Mononuclear cell (primary cell): Measurements from ENCODE around the gene PIP5K1B. TPM values are rescaled to one million over a fixed set of nuclear protein-coding genes. Genes with fewer than 3 reads are reported as not detected.

Experiments
- H3K27me3 ChIP-seq: 2 replicates; pipeline ENCODE4 v1.6.0; 2011; ENCODE audit warnings: low read length, control low read depth; ENCODE audit not compliant: insufficient read depth
- H3K4me1 ChIP-seq: 2 replicates; pipeline ENCODE4 v1.5.1; 2011; ENCODE audit warnings: mild to moderate bottlenecking, low read length, control low read depth; ENCODE audit not compliant: insufficient read depth
- H3K4me3 ChIP-seq: 2 replicates; pipeline ENCODE4 v1.5.1; 2011; ENCODE audit warnings: mild to moderate bottlenecking, low read length, moderate library complexity
- H3K9me3 ChIP-seq: 2 replicates; pipeline ENCODE4 v1.5.1; 2011; ENCODE audit warnings: low read depth, mild to moderate bottlenecking, control low read depth, low read length
- total RNA-seq: library from RNA; depleted of rRNA; stranded (reverse); fragments of >200 nt; gene quantifications from one replicate; pipeline ENCODE4 v1.2.3, GENCODE V29; 2012

Gene PIP5K1B
- total RNA-seq, 1 donor, result 1.5 TPM

DNA sequence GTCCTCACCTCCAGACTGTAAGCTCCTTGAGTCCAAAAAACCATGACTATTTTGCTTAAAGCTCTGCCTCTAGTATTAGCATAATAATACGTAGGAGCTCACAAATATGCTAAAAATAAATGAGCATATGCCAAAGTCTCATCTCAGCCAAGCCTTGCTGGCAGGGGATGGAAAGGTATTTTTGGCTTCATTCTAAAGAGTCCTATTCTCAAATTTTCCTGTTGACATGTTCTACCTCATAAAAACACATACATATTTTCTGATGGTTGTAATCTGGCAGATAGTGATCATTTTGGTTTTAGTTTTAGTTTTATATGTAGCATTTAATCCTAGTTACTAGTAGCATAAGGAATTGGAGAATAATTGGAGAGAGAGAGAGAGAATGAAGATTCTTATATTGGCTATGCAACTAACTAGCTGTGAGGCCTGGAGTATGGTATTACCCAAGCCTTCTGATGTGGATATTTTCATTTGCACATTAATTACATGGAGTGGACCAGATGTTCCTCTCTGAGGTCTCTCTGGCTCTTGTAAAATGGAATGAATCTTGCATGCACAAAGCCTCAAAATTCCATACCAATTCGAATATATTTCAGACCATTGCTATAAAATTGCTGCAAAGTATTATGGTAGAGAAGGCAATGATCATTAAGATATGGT is 55.8 kb downstream of the PIP5K1B start:
- Histone ChIP-seq H3K4me1 (peaks cover 3% of the 10 kb centered on the region), H3K4me3 (no peak overlapping the region), H3K9me3 (peaks cover 13% of the 10 kb centered on the region), H3K27me3 (no peaks in the 10 kb centered on the region)

- Histone ChIP-seq H3K9me3 (peaks cover 13% of the 10 kb centered on the region), H3K27me3 (no peaks in the 10 kb centered on the region)
Measured at GRCh38 chr9:68762570-68762969, 57.5 kb downstream of the PIP5K1B start.

GRCh38 chr9:68763104-68763503 is 58.1 kb downstream of the PIP5K1B start:
- peaks cover 3% of the 10 kb centered on the region for H3K4me1 ChIP-seq
- peaks cover 10% of the 10 kb centered on the region for H3K9me3 ChIP-seq
- H3K27me3 ChIP-seq, result no peaks in the 10 kb centered on the region
- H3K4me3 ChIP-seq, result no peak overlapping the region

More at GRCh38 chr9:68762570-68762969, 57.5 kb downstream of the PIP5K1B start:
- no peak overlapping the region for H3K4me3 ChIP-seq
- H3K4me1 ChIP-seq, result peaks cover 3% of the 10 kb centered on the region

GRCh38 chr9:68768619-68769018 is 63.6 kb downstream of the PIP5K1B start:
- Histone ChIP-seq H3K27me3 (no peaks in the 10 kb centered on the region), H3K4me1 (no peaks in the 10 kb centered on the region), H3K4me3 (no peak overlapping the region), H3K9me3 (no peaks in the 10 kb centered on the region)

- Histone ChIP-seq H3K4me1 (no peaks in the 10 kb centered on the region), H3K4me3 (no peak overlapping the region), H3K9me3 (no peaks in the 10 kb centered on the region), H3K27me3 (no peaks in the 10 kb centered on the region)
Measured at GRCh38 chr9:68769852-68770251, 64.8 kb downstream of the PIP5K1B start.

GRCh38 chr9:68771376-68771775 is 66.3 kb downstream of the PIP5K1B start:
- H3K9me3 ChIP-seq, result no peaks in the 10 kb centered on the region
- H3K4me1 ChIP-seq, result no peaks in the 10 kb centered on the region
- H3K4me3 ChIP-seq, result no peak overlapping the region
- no peaks in the 10 kb centered on the region for H3K27me3 ChIP-seq

- H3K4me1 ChIP-seq, result peaks cover 6% of the 10 kb centered on the region
- no peak overlapping the region for H3K4me3 ChIP-seq
- H3K27me3 ChIP-seq, result no peaks in the 10 kb centered on the region
- no peaks in the 10 kb centered on the region for H3K9me3 ChIP-seq
Measured at GRCh38 chr9:68775003-68775730, 70.1 kb downstream of the PIP5K1B start.

DNA sequence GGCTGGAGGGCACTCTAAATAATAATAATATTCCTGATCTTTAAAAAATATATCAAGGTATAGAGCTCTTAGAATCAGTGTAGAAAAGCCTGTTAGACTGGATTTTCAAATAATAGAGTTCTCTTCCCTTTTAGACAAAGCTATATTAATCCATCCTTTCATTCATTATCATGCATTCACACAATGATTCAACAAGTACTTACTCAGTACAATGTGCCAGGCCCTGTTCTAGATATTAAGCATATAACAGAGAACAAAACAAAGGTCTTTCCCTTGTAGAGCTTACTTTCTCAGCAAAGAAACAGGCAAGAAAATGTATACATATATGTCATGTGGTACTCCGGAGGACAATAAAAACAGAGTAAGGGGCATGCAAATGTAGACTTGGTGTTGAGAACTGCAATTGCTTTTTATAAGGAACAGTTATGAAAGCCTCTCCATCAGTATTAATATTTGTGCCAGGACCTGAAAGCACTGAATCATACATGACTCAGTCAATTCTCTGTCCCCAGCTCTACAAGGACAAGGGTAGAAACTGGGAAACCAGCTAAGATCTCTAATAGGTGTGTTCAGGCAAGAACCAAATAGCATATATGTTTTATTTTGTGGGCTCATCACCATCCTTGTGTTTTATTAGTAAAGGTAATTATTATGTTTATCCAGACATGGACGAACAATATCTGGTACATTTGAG is 72.2 kb downstream of the PIP5K1B start:
- Histone ChIP-seq H3K4me3 (no peak overlapping the region), H3K4me1 (peaks cover 19% of the 10 kb centered on the region), H3K27me3 (no peaks in the 10 kb centered on the region)

GRCh38 chr9:68778635-68779034 is 73.6 kb downstream of the PIP5K1B start:
- Histone ChIP-seq H3K27me3 (no peaks in the 10 kb centered on the region), H3K4me3 (no peak overlapping the region), H3K9me3 (no peaks in the 10 kb centered on the region), H3K4me1 (peaks cover 30% of the 10 kb centered on the region)

More for the DNA sequence above, 72.2 kb downstream of the PIP5K1B start:
- no peaks in the 10 kb centered on the region for H3K9me3 ChIP-seq

GRCh38 chr9:68779558-68780379 is 74.7 kb downstream of the PIP5K1B start:
- no peaks in the 10 kb centered on the region for H3K9me3 ChIP-seq
- no peaks in the 10 kb centered on the region for H3K27me3 ChIP-seq
- peak overlapping the region; percentile 59 for H3K4me3 ChIP-seq
- H3K4me1 ChIP-seq, result peaks cover 37% of the 10 kb centered on the region

DNA sequence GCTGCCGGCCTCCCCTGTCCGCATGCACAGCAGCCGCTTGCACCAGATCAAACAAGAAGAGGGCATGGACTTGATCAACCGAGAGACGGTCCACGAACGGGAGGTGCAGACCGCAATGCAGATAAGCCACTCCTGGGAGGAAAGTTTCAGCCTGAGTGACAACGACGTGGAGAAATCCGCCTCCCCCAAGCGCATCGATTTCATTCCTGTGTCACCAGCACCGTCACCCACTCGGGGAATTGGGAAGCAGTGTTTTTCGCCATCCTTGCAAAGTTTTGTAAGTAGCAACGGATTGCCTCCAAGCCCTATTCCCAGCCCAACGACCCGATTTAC is 75.3 kb downstream of the PIP5K1B start:
- Histone ChIP-seq H3K4me3 (peak overlapping the region; percentile 59), H3K9me3 (no peaks in the 10 kb centered on the region), H3K4me1 (peaks cover 43% of the 10 kb centered on the region)

DNA sequence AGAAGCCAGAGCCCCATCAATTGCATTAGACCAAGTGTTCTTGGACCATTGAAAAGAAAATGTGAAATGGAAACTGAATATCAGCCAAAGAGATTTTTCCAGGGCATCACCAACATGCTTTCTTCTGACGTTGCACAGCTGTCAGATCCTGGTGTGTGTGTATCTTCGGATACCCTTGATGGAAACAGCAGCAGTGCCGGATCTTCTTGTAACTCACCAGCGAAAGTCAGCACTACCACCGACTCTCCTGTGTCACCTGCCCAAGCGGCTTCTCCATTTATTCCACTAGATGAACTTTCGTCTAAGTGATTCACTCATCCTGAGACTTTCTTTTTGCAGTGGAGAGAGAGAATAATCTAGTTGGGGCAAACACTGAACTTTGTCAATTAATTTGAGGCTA is 75.7 kb downstream of the PIP5K1B start:
- no peaks in the 10 kb centered on the region for H3K9me3 ChIP-seq
- peak overlapping the region; percentile 59 for H3K4me3 ChIP-seq
- H3K27me3 ChIP-seq, result no peaks in the 10 kb centered on the region
- peaks cover 43% of the 10 kb centered on the region for H3K4me1 ChIP-seq

More for the DNA sequence above, 75.3 kb downstream of the PIP5K1B start:
- H3K27me3 ChIP-seq, result no peaks in the 10 kb centered on the region

- no peaks in the 10 kb centered on the region for H3K9me3 ChIP-seq
- H3K27me3 ChIP-seq, result no peaks in the 10 kb centered on the region
- no peak overlapping the region for H3K4me3 ChIP-seq
- peaks cover 43% of the 10 kb centered on the region for H3K4me1 ChIP-seq
Measured at GRCh38 chr9:68781928-68782327, 76.9 kb downstream of the PIP5K1B start.

DNA sequence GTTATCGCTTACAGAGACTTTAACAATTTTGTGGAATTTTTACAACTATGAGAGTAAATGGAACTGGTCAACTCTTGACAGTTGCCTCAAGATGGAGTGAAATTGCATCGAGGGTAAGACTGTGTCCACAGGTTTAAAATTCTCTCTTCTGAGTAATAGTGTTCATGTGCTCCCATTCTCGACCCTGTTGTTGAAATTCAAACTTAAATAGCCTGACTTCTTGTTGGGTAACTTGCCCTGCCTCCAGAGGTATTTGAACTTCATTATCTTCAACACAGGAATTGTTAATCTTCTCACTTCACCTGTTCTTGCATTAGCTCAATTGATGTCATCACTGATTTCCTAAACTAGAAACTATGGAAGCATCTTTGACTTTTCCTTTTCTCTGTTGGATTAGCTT is 77.5 kb downstream of the PIP5K1B start:
- no peaks in the 10 kb centered on the region for H3K9me3 ChIP-seq
- H3K4me3 ChIP-seq, result no peak overlapping the region
- H3K4me1 ChIP-seq, result peaks cover 43% of the 10 kb centered on the region
- no peaks in the 10 kb centered on the region for H3K27me3 ChIP-seq

GRCh38 chr9:68785965-68786364 is 80.9 kb downstream of the PIP5K1B start:
- Histone ChIP-seq H3K4me3 (no peak overlapping the region), H3K27me3 (no peaks in the 10 kb centered on the region), H3K4me1 (peaks cover 30% of the 10 kb centered on the region), H3K9me3 (no peaks in the 10 kb centered on the region)
